Measurements from ENCODE around the gene FNBP1.
"Not testable (repeated sequence)": the region's sequence is repeated elsewhere in the genome, so short reads cannot be mapped to it uniquely, and the experiment has no call there.

Gene FNBP1

DNA sequence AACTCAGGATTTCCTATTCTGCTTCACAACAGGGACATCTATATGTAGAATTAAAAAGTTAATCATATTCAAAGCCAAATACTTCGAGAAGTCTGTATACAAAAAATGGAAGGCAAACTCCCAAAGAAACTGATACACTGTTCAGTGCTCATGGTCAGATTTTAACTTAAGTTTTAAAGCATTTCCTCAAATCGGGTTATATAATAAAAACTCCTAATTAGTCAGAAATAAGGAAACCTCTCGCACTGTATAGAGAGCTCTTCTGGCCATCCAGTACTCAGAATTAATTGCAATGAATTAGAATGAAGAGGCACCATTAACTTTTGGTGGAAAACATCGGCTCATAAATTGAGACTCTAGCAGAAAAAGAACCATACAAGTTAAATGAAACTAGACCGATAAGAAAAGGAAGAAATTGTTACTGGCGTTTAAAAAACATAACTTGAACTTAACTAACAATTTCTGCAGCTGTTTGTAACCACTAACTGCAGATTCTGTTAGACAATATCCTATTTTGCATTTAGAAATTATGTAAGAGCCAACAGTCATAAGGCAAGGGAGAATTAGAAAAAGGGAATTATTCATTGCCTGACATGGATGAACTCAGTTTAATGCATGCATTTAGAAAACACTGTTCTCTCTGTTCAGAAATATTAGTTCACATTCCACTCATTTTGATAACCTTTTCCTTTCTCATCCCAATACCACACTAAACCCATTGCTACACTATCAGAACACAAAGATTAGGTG lies 96.6 kb downstream of the FNBP1 start:
- DNase-seq, result no peak

DNA sequence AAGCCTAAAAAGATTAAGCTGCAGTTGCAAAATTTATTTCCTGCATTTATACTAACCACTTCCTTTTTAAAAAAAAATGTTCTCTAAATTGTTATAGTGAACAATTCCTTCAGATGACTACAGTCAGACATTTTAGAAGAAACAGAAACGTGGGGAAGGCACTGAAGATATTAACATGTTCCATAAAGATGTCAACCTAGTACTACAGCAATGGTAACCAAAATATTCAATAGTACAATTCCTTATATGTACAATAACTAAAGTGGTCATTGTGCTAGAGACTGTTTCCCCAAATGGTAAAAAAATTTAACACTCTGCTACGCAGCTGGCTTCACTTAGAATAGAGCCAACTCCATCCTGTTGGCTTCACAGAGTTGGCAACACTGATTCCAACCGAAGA lies 97.7 kb downstream of the FNBP1 start:
- DNase-seq, result no peak

DNA sequence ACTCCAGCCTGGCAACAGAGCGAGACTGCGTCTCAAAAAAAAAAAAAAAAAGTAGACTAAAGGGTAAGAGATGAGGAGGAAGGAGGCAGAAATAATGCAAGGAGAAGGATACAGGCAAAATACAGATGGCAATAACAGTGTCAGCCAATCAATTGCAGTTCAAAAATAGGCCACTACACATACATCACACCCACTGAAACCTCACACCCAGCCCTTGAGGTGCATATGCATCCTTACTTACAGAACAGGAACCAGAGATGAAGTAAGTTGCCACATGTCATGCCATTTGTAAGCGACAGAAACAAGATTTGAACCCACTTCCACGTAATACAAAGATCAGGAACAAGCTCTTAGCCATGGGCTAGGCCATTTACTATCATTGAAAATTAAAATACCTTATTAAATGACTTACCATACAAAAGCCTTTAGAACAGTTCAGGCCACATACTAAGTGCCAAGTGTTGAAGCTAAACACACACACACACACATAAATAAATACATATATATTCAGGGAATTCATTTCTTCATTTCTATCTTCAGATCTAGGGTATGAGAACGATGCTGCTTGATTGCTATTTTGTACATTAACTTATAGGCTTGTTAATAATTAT lies 98.4 kb downstream of the FNBP1 start:
- no peak for DNase-seq

DNA sequence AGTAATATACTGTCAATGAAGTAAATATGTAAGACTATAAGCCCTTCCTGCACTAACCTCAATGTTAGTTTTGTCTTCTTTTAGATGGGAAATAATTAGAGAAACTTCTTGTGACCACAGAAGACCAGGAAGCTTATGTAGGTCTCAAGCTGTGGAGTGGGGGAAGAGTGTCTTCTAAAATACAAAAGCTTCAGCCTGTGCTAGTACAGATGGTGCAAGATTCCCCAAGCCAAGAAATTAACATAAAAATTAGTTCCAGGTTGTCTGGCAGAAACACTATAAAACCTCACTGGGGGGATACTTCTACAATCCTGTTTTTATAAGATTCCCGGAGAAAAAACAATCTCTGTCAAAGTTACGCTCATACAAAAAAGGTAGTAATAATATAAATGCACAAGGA lies 103.6 kb downstream of the FNBP1 start:
- no peak for DNase-seq

DNA sequence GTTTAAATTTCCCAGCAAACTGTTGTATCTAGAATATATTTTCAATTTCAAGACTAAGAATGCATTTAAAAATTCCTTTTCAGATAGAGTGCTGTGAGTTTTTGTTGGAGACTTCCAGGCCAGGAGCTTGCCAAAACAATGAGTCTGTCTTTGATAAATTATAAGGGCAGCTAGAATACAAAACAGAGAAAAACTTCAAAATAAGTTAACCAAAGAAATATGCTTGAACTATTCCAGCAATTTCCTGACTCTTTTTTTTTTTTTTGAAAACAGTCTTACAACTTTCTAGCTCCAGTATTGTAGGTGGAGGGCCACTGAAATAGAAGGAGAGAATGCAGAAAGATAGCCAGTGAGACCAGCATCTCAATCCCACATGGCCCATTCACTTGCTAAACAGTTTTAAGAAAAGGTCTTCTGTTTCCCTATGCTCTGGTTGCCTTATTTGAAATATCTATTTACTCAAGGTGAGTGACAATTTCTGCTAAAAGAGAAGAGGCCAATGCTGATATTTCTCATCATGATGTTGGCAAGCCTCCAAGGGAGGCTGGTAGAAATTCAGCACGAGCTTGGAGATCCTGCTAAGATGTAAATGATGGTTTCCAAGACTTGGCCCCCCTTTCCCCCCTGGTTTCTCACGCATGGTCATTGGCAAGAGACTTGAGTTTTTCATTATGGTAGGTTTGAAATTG lies 104.6 kb downstream of the FNBP1 start:
- no peak for DNase-seq

DNA sequence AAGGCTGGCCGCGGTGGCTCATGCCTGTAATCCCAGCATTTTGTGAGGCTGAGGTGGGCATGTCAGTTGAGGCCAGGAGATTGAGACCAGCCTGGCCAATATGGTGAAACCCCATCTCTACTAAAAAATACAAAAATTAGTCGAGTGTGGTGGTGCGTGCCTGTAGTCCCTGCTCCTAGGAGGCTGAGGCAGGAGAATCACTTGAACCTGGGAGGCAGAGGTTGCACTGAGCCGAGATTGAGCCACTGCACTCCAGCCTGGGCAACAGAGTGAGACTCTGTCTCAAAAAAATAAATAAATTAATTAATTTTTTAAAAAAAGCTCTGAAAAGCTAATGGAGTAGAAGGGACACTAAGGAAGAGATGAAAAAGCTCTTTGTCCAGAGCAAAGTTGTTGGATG lies 105.1 kb downstream of the FNBP1 start:
- not testable (repeated sequence) for DNase-seq

DNA sequence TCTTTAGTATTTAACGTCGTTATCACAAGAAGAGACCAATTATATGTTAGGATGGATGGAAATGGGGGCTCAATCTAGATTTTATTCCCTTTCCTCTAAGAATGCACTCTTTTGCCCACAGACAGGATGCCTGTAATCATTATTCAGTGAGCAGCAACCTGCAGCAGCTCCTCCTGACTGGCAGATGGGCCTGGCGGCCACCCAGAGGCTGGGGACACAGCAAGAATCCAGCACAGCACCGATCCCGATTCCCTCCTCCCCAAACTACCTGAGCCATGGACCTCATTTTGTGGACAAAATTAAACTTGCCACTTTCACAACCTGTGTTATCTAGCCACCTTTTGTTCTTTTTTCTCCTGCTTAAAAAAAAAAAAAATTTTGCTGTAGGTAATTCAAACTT lies 106.8 kb downstream of the FNBP1 start:
- DNase-seq, result no peak

DNA sequence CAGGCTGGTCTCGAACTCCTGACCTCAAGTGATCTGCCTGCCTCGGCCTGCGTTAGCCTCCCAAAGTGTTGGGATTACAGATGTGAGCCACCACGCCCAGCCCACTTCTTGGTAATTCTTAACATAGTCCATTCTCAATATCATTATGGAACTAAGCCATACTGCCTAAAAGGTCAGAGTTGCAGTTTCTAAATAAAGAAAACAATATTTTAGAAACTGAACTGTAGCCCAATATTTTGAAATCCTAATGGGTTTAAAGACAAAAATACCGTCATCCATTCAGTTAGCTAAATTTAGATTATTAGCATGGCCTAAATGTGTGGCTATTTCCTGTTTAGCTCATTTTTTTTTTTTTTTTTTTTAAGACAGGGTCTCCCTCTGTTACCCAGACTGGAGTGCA lies 108.2 kb downstream of the FNBP1 start:
- no peak for DNase-seq

DNA sequence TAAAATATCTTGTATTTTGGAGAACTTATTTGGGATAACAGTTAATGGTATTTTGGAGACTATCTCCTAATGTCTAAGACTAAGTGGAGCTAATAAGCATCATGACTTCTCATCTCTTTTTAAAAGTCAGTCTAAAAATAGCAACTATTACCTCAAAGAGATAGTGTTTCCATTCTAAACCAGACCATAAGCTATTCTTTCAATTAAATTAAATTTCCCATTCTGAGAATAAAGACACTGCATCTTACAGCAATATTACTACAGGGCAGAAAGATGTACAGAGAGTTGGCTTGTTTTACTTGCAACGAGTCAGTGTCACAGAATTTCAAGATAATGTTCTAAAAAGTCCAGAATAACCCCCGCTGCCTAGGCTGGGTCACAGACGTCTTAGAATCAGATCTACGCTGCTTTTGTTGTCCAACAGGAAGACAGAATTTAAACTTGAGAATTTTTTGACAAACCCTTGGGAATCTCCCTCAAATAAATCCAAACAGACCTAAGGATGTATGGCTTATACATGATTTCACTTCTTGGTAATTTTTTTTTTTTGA lies 108.9 kb downstream of the FNBP1 start:
- DNase-seq, result no peak

DNA sequence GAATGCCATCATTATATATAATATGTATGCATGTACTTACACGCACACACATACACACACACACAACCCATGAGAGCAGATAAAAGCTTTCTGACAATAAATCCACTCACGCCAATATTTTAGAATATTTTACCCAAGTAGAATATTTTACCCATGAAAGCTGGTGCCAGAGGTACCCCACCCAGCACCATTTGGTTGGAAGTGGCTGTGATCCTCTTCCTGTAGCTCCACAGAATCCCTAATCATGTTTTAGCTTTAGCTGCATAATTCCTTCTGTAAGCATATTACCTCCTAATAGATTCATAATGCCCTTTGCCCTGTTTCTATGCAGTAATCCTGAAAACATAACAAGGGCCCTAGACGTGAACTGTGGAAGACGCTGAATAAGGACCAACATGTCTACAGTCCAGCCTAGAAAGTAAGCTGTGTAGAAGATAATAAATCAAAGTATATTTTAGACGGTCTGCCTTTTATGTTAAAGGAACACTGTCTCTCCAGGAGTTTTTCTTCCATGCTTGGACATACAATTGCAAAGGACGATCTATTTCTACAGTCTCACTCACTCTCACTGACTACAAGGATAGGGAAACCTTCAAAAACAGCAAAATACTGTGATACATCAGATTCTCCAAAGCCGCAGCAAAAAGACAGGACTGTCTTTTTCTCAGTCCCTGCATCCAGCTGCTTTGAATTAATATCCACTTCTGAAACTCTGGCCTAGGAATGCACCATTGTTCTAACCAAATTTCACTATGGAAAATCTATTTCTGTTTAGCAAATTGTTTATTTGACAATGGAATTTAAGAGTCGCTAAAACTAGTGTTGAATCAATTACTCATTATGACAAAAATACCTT lies 109.6 kb downstream of the FNBP1 start:
- no peak for DNase-seq

DNA sequence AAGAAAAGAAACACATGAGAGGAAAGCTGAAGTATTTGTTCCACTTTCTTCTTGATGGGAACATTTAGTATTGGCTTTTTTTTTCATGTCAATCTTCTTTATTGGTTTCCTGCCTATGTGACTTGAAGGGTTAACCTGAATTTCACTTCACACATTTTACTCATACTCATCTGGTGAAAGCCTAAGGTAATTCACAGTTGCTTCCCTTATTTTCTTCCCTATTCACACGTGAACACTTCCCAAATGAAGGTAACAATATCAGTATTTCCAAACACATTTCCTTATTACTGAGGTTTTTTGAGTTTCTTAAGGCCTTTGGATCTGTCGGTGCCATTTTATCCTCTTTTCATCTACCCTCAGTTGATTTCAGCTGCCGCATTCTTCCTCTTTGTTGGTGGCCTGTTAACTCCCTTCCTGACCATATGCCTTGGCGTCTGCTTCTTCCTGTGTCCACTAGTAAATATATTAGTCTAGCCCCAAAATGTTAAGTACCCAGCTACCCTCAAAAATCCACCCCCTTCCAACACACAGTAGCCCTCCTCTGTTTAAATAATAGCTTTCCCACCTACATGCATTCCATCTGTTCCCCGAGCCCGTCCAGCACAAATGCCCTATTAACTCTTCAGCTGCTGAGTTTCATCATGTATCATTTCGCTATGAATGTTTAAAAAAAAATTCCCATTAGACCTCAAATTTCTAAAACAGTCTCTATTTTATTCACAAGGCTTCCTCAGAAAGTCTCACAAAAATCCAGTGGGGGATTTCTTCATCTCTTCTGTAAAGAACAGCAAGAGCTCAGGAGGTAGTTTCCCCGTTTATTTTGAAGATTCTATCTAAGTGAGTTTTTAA lies 110.5 kb downstream of the FNBP1 start:
- DNase-seq, result no peak

DNA sequence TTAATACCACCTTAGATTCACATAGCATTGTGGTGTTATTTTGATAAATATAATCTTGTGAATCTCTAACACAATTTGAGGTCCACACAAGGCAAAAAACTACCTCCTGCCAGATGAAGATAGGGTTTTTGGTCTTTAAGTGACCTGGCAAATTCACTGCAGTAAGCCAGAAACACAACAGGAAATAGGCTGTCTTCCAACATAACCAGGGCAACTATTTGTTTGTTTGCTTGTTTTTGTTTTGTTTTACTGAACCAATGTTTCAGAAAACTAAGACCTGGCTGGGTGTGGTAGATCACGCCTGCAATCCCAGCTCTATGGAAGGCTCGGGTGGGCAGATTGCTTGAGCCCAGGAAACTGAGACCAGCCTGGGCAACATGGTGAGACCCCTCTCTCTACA lies 112.2 kb downstream of the FNBP1 start:
- DNase-seq, result no peak

DNA sequence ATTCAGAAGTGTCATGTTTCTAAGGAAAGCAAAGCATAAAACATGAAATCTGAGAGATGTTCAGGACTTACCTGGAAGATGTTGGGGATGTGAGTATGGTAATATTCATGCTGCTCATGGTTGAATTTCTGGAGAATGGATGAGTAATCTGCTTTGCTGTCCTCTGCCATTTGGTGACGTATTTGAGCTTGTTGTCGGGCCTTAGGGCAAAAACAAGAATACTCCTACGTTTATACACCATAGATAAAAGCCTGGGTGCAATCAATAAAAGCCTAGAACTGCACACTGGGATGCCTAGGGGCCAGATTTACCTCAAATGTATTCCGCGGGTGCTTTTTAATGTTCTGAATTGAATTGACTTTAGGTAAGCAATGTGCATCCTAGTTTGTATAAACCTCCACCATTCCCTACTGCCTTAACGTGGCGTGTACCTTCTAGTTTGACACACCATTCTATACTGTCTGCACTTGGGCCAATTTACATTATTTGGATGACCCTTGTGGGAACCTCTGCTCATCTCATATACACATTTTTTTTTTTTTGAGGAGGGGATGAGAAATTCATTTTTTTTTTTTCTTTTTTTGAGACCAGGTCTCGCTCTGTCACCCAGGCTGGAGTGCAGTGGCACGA lies 113.4 kb downstream of the FNBP1 start:
- no peak for DNase-seq

DNA sequence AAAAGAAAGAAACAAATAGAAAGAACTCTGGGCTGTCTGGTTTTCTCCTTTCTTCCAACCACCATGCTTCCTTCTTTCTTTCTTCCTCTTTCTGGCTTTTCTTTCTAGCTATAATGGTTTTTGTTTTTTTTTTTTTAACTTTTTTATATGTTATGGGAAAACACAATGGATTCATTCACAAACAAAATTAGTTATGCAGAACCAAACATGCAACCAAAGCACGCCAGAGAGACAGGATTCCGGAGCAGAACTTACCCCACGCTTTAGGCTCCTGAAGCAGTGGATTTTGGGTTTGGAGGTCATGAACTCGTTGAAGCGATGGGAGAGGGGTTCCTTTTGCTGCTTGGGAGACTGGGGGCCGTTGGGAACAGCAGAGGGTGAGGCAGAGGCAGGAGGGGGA lies 119.4 kb downstream of the FNBP1 start:
- no peak for DNase-seq

DNA sequence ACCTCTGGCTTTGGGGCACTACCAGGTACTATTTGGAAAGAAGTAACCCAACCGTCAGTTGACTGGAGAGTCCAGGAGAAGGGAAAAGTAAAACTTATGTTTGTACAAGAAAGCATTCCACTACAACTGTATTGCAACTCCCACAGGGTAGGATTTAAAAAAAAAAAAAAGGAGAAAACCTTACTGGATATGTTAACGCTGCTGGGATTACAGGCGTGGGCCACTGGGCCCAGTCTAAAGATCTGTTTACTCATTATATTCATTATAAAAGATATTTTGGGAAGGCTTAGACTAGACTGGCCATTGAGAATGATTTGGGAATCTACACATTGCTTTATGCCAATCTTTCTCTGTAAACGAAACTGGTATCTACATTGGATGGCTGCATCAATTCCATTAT lies 121.1 kb downstream of the FNBP1 start:
- DNase-seq, result no peak

DNA sequence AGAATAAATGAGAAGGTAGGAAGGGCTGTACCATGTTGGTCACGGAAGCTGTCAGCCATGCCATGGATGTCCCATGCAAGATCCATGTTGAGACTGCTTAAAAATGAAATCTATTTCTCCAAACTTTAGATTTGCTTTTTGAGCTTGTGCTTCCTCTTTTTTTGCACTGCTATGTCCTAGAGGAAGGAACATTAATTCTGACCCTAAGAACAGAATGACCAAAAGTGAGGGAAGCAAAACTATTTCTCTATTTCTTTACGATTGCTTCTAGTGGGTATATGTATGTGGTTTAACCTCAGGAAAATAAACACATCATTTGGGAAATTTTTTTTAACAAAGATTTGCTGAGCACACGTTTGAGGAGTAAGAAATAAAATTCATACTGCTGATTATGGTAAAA lies 123.1 kb downstream of the FNBP1 start:
- no peak for DNase-seq

DNA sequence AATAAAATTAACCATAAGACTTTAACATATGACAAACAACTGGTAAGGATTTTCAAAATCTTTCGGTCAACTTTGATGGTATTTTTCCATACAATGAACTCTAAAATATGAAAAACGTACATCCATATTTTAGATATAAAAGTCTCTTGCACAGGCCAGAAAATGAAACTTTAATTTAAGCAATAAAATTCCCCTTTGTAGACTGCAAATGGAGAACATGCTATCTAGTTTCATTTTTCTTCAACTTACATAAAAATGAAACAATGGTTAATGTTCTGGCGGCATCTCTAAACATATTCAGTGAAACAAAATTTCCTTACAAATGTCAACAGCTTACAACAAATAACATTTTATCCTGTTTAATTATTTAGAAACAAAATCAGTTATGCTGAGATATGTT lies 123.7 kb downstream of the FNBP1 start:
- no peak for DNase-seq

DNA sequence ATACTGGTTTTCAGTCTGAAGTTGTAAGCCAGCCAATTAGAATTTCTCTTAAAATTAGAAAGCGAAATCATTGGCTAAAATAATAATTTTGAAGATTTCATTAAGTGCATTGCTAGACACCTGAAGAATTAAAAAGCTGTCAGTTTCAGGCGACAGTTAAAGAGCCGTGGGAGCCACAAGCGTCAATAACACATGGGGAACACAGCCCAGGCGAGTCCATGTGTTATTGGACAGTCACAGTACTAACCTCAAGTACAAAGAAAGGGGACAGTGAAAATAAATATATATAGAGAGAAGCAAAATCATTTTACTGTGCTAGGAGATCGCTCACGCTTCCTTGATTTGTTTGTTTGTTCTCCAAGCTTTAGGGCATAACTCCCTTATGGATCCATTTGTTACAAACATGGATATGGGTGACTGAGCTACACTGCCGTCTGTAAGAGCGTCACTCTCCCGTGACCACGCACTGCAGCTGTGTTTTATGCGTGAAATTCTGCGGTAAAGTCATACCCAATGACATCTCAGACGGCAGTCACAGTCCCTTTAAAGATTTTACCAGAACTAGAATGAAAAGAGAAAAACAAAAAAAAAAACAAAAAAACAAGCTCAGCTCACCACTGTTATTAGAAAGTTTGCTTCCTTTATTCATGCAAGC lies 124.6 kb downstream of the FNBP1 start:
- DNase-seq, result no peak

DNA sequence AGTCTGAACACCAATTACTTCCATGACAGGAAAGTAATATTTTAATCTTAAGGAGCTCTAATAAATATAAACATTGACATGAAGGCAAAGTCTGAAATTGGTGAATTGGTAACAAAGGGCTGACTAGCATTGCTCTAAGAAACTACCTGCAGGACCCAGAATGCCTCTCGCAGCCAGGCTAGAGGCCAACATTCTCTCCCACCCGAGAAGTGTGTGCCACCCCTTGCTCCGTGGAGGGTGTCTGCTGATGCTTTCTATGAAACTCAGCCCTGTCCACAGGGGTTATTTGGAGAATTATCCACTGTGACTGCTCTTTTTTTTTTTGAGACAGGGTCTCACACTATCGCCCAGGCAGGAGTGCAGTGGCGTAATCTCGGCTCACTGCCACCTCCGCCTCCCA lies 126.3 kb downstream of the FNBP1 start:
- no peak for DNase-seq

DNA sequence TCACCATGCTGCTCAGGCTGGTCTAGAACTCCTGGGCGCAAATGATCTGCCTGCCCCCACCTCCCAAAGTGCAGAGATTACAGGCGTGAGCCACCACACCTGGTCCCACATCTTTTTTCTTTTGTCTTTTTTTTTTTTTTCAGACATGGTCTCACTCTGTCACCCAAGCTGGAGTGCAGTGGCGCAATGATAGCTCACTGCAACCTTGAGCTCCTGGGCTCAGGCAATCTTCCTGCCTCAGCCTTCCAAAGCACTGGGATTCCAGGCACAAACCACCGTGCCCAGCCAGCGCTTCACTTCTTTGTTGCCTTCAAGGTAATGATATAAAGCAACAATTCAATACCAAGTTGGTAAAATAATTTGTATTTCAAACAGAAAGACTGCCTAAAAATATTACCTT lies 128.9 kb downstream of the FNBP1 start:
- no peak for DNase-seq

All from NCI-H146 (cell line).